NCI-H146 (cell line): ENCODE results near the gene QRFPR.
"Not testable (repeated sequence)": the region's sequence is repeated elsewhere in the genome, so short reads cannot be mapped to it uniquely, and the experiment has no call there.

ENCODE experiments used
- DNase-seq: peaks from one replicate; lab custom pipeline; 2025; lab: John Stamatoyannopoulos, UW

The QRFPR gene

DNA sequence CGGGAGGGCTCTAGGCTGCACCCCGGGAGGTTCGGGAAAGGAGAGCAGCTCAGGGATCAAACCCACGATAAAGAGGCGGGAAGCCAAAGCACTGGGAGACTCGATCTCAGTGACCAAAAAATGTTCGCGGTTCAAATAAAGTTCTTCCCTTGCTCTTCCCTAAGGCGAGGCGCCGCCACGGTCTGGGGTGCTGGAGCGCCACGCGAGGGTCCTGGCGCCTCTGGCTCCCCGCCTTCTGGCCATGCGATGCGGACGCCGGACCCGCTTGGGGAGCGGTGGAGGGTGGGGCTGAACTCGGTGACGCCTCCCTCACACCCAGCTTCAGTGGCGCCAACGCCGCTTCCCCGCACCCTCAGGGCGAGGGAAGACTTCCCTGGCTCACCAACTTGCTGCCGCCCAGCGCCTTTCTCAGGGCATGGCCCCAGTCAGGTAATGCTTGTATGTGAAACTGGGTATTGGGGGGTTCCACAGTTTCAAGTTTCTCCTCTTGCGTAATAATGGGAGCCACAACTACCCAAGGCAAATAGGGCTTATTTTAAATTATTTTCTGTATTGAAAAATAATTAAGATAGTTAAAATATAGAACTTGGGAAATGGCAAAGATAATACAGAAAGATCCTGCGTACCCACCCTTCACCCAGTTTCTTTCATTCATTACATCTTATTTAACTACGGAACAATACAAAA is at the start of gene QRFPR:
TSS of gene QRFPR (minus strand) at position 243 of the 687 bp plus-strand sequence. CDS start 371 bp downstream, outside the sequence.
- no peak for DNase-seq

DNA sequence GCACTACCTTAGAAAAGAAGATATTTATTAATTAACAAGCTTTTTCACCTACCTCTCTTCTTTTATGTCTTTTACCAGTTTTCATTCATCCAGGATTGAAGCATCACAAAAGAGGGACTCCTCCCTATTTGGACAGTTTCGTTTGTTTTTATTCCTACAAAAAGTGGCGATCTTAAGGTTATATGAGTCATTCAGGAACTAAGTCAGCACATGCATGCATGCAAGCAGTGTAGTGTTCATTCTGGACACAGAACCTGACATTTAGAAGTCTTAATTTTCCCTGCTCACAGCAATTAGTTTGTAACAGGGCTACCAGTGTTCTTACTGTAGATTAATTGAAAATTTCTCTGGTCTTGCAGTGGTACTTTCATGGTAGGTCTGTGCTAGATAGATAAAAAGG is 47.9 kb upstream of the QRFPR start:
- DNase-seq = no peak

DNA sequence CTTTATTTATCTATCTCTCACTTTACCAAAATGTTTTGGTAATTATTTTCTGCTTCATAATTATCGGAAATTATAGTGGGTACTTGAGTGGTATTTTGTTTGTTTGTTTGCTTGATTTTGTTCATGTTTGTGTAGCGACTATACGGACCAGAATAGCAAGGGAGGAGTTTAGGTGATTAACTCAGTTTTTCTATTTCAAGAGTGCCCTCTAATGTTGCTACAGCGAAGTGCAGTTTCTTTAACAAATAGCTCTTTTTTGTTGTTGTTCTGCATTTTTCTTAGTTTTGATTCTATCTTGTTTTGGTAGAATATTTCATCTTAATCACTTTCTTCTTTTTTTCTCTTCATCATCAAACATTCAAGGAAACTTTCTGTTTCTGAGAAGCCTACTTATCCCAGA is 40.8 kb upstream of the QRFPR start:
- no peak for DNase-seq

DNA sequence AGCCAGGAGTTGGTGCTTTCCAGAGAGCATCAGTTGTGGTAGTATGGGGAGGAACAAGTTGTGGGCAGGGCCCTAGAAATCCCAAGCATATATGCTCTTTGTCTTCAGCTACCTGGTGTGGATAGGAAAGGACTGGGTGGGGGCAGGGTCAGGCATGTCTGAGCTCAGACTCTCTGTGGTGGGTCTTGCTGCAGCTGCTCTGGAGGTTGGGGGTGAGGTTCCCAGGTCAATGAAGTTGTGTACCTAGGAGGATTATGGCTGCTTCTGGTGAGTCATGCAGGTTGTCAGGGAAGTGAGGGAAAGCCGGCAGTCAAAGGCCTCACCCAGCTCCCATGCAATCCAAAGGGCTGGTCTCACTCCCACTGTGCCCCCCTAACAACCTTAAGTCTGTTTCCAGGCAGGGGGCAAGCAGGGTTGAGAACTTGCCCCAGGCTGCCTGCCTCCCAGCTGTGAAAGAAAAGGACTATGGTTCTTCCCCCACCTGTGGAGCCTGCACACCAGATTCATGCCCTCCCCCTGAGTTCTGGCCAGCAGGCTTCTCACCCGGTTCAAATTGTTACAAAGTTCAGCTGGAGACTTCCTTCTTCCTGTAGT is 30.4 kb upstream of the QRFPR start:
- no peak for DNase-seq

DNA sequence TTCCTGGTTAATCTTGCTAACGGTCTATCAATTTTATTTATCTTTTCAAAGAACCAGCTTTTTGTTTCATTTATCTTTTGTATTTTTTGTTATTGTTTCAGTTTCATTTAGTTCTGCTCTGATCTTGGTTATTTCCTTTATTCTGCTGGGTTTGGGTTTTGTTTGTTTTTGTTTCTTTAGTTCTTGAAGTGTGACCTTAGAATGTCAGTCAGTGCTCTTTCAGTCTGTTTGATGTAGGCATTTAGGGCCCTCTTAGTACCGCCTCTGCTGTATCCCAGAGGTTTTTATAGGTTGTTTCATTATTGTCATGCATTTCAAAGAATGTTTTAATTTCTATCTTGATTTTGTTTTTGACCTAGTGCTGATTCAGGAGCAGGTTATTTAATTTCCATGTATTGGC is 27.7 kb upstream of the QRFPR start:
- DNase-seq = not testable (repeated sequence)

DNA sequence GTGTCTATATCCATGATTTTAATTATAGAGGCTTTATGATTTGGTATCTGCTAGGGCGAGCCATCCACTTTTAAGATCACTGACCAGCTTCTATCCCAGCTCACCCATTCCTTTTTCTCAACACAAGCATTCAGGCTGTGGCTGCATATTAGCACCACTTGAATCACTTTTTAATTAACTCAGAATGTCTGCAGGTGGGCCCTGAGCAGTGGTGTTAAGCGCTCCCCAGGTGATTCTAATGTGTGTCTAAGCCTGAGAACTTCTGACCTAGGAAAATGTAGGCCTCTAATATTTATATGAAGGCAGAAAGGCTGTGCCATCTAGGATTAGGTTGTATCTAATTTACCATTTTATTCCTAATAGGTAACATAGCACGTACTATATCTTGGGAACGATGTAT is 19.8 kb upstream of the QRFPR start:
- DNase-seq = no peak

DNA sequence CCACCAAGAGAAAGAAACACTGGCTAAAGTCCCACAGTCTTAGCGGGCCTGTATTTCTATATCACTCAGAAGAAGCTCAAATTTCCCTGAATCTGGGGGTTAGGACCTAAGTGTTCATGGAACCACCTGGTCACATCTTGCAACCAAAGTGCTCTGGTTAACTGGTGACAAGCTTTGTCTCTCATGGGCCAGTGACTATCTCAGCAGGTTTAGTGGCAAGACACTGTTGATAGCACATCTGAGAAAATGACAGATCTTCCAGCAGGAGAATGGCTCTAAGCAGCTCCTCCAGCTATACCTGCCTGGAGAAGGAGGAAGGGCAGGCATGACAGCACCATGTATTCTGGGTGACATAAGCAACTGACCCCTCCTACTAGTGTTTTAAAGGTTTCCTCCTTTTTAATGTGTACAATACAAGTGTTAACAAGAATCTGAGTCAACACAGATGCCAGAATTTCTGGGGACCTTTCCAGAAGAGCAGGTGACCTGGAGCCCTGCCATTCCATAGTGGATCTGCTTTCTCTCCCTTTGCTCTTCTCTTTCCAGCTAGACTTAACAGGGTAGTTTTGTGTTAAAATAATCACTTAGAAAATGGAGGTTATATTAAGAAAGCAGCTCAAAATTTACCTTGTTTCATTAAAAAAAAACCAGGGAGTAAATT is 17.3 kb upstream of the QRFPR start:
- DNase-seq = no peak

DNA sequence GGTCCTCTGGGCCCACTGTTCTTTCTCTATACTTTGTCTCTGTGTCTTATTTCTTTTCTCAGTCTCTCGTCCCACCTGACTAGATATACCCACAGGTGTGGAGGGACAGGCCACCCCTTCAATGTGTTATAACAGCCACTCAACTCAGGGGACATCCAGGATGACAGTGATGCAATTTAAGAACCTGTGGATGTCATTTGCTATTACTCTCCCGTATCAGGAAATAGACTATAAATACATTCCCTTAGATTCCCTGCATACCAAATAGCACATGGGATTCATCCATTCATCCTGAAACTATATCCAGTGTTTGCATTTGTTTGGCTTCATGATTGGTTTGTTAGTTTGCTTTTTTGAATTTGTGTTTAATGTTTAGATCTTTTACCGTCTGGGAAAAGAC is 16.6 kb upstream of the QRFPR start:
- DNase-seq = no peak

DNA sequence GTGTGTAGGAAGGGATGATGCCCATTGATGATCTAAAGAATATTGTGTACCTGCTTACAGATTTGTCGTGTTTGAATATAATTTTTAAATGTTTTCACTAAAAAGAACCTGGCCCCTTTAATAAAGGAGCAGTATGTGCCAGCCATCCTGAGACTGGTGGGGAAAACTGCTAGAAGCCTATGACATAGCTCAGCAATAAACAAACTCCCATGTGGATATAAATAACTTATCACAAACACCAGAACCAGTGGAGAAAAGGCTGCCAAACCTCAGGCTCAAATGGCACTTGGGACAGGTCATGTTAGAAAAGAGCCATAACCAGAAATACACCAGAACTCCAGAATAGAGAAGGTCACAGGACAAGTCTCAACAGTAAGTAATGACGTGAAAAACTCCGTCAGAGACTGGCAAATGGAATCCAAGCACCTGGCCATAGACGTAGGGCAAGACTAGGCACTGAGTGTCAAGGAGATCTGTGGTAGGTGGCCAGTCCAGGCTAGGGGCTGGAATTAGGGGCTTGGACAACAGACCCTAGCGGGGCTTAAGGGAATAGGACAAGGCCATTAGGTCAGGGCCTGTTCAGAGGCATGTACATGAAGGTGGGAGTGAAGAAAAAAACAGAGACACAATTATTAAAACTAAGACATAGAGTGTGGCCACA is 11.7 kb upstream of the QRFPR start:
- DNase-seq = no peak

DNA sequence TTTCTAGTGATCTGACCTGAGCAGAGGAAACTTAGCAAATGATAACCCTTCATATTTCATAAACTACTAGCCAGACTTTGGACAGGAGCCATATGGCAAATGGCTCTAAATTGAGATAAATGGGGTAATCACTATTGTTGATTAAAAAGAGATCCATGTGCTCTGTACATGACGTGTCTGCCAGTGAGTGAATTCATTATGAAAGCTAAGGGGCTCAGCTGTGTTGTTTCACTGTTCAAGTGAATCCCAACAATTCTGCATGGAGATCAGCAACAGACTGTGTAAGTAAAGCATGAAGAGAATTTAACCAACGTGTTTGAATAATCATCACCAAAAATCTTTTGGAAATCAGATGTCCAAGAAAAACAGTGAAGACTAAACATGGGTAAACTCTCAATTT is 9.5 kb upstream of the QRFPR start:
- DNase-seq = no peak

DNA sequence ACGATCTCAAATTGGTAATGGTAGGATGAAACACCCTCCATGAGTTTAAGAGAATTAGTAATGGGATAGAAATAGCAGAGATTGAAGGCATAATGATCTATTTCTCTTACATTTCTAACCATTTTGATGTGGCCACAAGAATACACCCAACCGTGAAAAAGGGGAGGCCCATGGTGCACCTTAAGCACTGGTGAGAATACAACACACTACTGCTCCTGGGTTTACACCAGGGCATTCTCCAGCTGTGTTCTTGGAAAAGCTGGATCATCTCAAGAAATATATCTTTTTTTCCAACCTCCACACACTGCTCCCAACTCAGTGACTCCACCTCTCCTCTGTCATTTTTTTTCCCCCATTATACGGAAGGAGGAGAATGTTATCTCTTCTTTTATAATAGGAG is 1.5 kb downstream of the QRFPR start:
- DNase-seq = no peak

DNA sequence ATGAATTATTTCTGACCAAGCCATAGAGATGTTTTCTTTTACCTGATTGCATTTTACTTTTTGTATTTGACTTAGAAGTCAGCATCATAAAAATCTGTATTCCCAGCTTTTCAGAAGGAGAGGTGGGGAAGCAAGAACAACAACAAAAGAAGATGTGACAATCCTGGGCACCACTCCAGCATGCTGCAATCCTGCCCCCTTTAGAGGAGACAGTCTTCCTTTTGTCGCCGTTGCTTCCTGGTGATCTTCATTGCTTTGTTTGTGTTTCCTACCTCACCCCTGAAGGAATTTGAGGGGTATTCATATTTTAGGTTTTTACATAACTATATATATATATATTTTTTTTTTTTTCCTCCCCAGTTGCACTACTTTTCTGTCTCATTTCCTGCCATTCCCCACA is 3.7 kb downstream of the QRFPR start:
- DNase-seq = no peak

DNA sequence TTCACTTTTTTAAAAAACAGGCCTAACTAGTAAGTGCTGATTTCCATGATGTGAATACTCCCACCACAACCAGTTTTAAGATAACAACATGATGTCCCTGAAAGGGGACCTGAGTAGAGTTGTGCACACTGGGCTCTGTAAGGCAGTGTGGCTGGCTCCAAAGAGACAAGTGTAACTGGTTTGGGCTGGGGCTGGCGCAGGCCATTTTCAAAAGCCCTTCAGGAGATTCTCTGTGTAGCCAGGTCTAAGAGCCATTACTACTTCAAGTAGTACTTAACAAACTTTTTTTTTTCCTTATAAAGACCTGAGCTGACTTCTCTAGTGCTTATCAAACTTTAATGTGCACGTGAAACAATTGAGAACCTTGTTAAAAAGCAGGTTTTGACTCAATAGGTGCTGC is 4.3 kb downstream of the QRFPR start:
- no peak for DNase-seq

DNA sequence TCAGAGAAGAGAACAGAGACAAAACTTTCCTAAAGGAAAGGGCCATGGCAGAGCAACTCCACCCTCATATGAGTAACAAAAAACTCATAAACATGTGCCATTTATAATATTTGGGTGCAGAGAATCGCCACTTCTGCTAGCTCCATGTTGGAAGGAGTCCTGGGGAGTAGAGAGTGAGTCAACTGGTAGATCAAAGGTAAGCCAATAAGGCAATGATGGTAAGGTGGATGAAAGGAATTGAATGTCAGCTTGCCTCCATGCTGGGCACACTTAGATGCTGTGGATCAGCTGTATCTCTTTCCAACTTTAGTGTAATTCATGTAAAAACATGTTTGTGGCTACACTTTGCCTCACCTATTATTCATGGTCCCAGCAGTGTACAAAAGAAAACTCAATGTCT is 4.7 kb downstream of the QRFPR start:
- no peak for DNase-seq

DNA sequence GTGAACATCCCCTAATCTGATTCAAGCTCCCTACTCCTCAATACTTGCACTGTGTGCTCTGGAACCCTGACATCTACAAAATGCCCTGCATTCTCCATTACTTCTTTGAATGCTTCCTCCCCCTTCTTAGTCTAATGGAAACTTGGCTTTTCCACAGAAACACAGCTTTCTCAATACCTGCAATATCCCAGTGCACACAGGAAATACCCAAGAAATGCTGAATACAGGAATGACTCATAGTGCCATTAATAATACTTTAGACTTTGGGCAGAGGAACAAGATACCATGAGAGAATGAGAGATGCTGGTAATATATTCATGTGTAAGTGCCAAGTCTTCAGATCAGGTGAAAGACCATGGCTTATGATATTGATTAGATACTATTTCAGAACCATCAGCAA is 5.6 kb downstream of the QRFPR start:
- DNase-seq = no peak

DNA sequence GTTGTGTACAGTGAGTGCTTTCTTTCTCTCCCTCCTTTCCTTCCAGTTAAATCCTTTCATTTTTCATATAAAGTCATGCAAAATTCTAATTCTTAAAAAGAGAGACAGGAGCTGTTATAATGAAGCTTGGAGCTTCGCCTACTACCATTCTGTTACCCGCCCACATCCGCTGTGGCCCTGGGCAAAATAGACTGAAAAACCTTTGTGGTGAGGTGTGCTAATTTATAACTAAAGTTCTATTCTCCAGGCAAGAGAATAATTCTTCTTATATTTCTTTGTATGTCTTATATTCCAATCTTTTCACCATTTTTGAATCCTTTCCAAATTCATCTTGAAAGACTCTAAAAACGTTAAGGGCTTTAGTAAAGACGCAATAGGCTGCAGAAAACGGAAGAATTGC is 7.0 kb downstream of the QRFPR start:
- DNase-seq = no peak

DNA sequence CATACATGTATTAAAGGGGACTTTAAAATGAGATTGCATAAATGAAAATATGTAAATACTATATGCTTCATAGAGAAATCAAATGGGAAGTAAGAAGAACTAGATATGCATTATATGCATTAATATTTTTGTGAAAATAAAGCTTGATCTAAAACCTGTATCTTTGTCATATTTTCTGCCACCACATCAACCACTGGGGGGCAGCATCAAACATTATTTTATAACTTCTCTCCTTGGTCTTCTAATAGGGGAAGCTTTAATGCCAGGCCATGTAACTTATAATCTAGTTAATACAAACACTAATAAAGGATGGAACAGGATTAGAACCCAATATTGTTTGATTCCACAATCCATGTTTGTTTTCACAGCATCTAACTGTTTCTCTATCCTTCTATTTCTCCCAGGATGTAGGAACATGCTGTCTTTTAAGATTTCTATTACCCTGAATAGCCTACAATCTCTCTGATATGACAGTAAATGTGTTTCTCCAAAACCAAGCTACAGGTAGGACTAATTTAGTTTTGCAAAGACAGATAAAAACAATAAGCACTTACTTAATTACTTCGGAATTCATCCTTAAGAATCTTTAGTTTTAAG is 10.0 kb downstream of the QRFPR start:
- no peak for DNase-seq

DNA sequence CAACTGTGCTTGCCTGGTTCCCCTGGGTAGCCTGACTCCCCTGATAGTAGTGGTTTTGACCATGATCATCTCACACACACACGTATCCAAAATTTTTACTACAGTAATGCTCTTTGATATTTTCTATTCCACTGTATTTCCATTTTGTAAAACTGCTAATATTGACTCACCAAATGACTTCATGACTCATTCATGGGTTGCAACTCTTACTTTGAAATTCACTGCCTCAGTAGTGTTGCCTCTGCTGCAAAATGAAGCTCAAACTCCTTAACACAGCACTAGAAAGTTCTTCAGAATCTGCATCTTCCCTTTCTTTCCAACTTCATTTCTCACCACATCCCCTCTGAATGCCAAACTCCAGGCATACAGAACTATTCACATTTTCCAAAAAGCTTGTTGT is 20.3 kb downstream of the QRFPR start:
- no peak for DNase-seq

DNA sequence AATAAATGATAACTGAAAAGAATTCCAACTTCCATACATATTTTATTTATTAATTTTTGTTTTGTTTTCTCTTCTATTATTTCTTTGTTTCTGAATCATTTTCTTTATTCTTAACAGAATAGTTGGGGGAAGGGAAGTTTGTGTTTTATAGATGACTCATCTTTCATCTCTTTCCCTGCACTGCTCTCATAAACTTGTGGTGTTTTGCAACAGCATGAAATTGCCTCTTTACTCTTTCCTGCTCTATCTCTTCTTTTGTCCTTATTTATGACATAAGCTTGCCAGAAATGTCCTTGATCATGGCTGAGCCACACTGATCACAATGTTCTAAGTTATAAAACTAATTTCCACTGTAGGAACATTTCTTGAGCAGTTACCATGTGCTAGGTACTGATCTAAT is 22.3 kb downstream of the QRFPR start:
- DNase-seq = no peak

DNA sequence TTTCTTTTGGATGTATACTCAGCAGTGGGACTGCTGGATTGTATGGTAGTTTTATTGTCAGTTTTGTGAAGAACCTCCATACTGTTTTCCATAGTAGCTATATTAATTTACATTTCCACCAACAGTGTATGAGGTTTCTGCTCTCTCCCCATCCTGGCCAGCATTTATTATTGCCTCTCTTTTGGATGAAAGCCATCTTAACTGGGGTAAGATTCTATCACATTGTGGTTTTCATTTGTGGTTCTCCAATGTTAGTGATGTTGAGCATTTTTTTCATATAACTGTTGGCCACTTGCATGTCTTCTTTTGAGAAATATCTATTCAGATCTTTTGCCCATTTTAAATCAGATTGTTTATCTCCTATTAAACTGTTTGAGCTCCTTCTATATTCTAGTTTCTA is 27.6 kb downstream of the QRFPR start:
- no peak for DNase-seq

DNA sequence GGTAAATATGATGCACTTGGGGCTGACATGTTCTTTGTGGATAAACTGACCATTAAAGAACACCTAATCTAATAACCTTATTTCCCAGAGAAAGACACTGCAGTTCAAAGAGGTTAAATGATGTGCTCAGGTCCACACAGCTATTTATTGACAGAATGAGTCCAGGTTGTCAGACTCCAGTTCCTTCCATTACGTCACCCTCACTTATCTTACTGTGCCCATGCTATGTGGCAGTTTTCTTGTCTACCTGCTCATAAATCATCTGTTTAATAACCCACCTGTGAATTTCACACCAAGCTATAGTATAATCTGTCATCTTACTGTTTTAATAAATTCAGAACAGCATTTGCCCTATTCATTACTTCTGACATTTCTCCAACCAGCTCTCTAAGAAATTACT is 36.7 kb downstream of the QRFPR start:
- DNase-seq = no peak

DNA sequence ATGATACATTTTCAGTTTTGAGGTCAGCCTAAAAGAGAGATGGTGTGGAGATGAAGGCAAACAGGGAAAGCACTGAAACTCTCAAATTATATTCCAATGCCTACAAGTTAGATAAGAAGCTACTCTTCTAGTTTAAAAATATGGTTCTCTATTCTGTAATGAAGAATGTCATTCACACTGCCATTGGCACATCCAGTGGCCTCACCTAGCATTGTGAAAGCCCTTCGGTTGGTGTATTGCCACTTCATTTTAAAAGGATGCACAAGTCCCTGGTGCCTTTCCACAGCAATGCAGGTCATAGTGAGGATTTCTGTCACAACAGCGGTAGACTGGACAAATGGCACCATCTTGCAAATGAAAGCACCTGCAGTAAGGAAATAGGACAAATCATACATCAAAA is 40.6 kb downstream of the QRFPR start:
- no peak for DNase-seq

DNA sequence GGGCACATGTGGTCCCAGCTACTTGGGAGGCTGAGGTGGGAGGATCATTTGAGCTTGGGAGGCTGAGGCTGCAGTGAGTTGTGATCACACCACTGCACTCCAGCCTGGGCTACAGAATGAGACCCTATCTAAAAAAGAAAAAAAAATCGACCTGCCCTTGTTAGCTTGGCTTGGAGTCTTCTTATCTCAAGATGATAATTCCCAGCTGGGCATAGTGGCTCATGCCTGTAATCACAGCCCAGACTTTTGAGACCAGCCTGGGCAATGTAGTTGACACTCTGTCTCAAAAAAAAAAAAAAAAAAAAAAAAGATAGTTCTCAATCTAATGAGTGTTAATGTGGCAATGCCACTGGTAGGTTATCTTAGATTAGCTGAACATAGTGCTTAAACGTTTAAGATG is 41.0 kb downstream of the QRFPR start:
- no peak for DNase-seq
